Mucosa of descending colon (tissue), 3 donors: ENCODE measurements around the gene ILDR2. TPM values are rescaled to one million over a fixed set of nuclear protein-coding genes. Genes with fewer than 3 reads are reported as not detected.

ENCODE experiments used
- ATAC-seq: fragments of 200-7000 bp; cut with Tn5 transposase; one replicate; pipeline ENCODE4 v1.9.1; 2020; ENCODE audit warnings: mild to moderate bottlenecking, moderate library complexity
- DNase-seq, 3 donors: peaks; one replicate each; pipeline ENCODE4 v3.0.0-alpha.2; 2020
- H3K36me3 ChIP-seq: fragments of 200-600 bp; one replicate; pipeline ENCODE4 v1.8.0; 2021; ENCODE audit warnings: low read depth, mild to moderate bottlenecking
- H3K4me1 ChIP-seq: fragments of 200-600 bp; one replicate; pipeline ENCODE4 v1.8.0; 2021; ENCODE audit warnings: low read depth, mild to moderate bottlenecking
- H3K4me3 ChIP-seq: fragments of 200-600 bp; one replicate; pipeline ENCODE4 v1.8.0; 2021; ENCODE audit warnings: mild to moderate bottlenecking
- H3K9me3 ChIP-seq: fragments of 200-600 bp; one replicate; pipeline ENCODE4 v1.8.0; 2021; ENCODE audit warnings: mild to moderate bottlenecking
- intact Hi-C, 2 donors: fragments of 100-400 bp; cut with DNase I in 1 of 2; cut with micrococcal nuclease in 1 of 2; formaldehyde crosslinking; loops; one replicate each; pipeline versions ENCODE4 v1.11.0 to v1.11.1; 2022; cut with DNase I, micrococcal nuclease
- total RNA-seq, 3 donors: library from RNA; stranded (reverse); fragmentation: NEBNext Ultra II Directional in 2 of 3; extraction: Animal tissue kit (Norgen Biotek cat#: 25700) in 2 of 3; gene quantifications; one replicate each; pipeline versions ENCODE4 v1.2.1 to v1.2.4, GENCODE V29; 2021 to 2023
- TF ChIP-seq, protein P1 (sequence below): fragments of 200-600 bp; IDR thresholded peaks from one replicate; pipeline ENCODE4 v1.8.0; 2022; ENCODE audit warnings: antibody characterized with exemption, mild to moderate bottlenecking
- donor health status: DM: no; HTN: no; CAD: no; lungs with moderate emphysema.
- donor health status: DM: no; HTN: no; CAD: no.
- donor health status: DM: no; HTN: yes; CAD: no.

The ILDR2 gene
- total RNA-seq, 3 donors from 2014 or later, result 0.46 to 7.3 (median 0.52) TPM

DNA sequence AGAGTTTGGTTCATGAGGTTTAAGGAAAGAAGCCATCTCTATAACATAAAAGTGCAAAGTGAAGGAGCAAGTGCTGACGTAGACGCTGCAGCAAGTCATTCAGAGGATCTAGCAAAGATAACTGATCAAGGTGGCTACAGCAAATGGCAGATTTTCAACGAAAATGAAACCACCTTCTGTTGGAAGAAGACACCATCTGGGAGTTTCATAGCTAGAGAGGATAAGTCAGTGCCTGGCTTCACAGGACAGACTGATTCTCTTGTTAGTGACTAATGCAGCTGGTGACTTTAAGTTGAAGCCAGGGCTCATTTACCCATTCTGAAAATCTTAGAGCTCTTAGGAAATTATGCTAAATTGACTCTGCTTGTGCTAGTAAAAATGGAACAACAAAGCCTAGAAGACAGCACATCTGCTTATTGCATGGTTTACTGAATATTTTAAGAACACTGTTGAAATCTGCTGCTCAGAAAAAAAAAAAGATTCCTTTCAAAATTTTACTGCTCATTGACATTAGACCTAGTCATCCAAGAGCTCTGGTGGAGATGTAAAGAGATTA, 24.2 kb upstream of the ILDR2 start:
- DNase-seq, result no peak
- intact Hi-C loops, result no loop called here
- Histone ChIP-seq H3K4me3 (no peak overlapping the region), H3K36me3 (no peaks in the 10 kb centered on the region), H3K4me1 (no peaks in the 10 kb centered on the region), H3K9me3 (no peaks in the 10 kb centered on the region)
- no peak for ATAC-seq
- TF ChIP-seq, protein P1, sequence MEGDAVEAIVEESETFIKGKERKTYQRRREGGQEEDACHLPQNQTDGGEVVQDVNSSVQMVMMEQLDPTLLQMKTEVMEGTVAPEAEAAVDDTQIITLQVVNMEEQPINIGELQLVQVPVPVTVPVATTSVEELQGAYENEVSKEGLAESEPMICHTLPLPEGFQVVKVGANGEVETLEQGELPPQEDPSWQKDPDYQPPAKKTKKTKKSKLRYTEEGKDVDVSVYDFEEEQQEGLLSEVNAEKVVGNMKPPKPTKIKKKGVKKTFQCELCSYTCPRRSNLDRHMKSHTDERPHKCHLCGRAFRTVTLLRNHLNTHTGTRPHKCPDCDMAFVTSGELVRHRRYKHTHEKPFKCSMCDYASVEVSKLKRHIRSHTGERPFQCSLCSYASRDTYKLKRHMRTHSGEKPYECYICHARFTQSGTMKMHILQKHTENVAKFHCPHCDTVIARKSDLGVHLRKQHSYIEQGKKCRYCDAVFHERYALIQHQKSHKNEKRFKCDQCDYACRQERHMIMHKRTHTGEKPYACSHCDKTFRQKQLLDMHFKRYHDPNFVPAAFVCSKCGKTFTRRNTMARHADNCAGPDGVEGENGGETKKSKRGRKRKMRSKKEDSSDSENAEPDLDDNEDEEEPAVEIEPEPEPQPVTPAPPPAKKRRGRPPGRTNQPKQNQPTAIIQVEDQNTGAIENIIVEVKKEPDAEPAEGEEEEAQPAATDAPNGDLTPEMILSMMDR, result no peak

DNA sequence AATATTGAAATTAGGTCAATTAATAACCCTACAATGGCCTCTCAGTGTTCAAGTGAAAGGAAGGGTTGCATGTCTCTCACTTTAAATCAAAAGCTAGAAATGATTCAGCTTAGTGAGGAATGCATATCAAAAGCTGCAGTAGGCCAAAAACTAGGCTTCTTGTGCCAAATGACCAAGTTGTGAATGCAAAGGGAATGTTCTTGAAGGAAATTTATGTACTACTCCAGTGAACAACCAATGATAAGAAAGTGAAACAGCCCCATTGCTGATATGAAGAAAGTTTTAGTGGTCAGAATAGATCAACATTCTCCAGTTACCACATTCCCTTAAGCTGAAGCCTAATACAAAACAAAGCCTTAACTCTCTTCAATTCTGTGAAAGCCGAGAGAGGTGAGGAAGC, 23.7 kb upstream of the ILDR2 start:
- intact Hi-C loops, result no loop called here
- DNase-seq, result no peak
- H3K4me1 ChIP-seq, result no peaks in the 10 kb centered on the region
- H3K9me3 ChIP-seq, result no peaks in the 10 kb centered on the region
- no peak for ATAC-seq
- TF ChIP-seq, protein P1, result no peak
- no peaks in the 10 kb centered on the region for H3K36me3 ChIP-seq
- no peak overlapping the region for H3K4me3 ChIP-seq

DNA sequence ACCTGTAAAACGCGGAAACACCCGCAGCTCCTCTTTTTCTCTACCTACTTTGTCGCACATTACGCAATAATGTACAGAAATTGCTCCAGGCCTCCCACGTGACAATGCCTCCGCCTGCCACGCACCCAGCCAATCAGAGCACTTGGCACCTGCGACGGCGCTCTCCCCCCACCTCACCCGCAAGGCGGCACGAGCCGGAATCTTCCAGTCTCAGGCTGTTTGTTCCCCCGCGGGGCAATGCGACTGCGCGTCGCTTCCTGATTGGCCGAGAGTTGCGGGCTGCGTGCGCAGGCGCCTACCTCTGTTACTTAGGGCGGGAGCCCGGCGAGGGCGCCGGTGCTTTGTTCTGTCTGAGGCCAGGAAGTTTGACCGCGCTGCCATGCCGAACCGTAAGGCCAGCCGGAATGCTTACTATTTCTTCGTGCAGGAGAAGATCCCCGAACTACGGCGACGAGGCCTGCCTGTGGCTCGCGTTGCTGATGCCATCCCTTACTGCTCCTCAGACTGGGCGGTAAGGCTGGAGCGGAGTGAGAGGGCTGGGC, 13.7 kb upstream of the ILDR2 start, which contains the start of gene MAEL:
MAEL (plus strand) TSS at position 307 of the 542 bp plus-strand sequence; CDS start at position 380, 73 bp downstream.
- DNase-seq (no peak), ATAC-seq (no peak)
- Histone ChIP-seq H3K4me3 (no peak within 1 kb of the TSS), H3K4me1 (no peaks in the 10 kb centered on the region), H3K36me3 (no peaks in the 10 kb centered on the region), H3K9me3 (no peaks in the 10 kb centered on the region)
- intact Hi-C loops, result no loop called here
- TF ChIP-seq, protein P1, result no peak

- no peaks in the 10 kb centered on the region for H3K4me1 ChIP-seq
- no peak overlapping the region for H3K4me3 ChIP-seq
- ATAC-seq (no peak), DNase-seq (no peak)
- TF ChIP-seq, protein P1, result no peak
- H3K9me3 ChIP-seq, result no peaks in the 10 kb centered on the region
- no peaks in the 10 kb centered on the region for H3K36me3 ChIP-seq
- intact Hi-C loops, result no loop called here
These were observed 6.2 kb upstream of the ILDR2 start for GRCh38 chr1:166981589-166981988.

DNA sequence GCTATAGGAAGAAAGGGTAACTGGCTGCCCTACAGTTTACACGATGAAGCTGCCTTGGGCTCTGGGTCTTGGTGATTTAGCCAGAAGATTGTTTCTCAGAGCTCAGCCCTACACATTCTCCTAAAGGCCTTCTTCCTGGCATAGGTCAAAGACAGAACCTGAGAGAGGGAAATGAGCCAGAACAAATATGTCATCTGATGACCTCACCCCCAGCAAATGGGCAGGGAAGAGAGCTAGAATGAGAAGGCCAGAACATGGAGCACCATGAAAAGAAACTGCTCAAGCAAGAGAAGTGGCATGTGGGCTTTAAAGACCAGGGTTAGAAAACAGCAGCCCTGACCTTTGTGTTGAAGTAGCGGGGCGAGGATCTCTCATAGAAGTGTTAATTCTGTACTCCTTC, 5.5 kb upstream of the ILDR2 start:
- no peaks in the 10 kb centered on the region for H3K4me1 ChIP-seq
- DNase-seq (no peak), ATAC-seq (no peak)
- no peaks in the 10 kb centered on the region for H3K36me3 ChIP-seq
- intact Hi-C loops, result no loop called here
- TF ChIP-seq, protein P1, result no peak
- H3K4me3 ChIP-seq, result no peak overlapping the region
- H3K9me3 ChIP-seq, result no peaks in the 10 kb centered on the region

DNA sequence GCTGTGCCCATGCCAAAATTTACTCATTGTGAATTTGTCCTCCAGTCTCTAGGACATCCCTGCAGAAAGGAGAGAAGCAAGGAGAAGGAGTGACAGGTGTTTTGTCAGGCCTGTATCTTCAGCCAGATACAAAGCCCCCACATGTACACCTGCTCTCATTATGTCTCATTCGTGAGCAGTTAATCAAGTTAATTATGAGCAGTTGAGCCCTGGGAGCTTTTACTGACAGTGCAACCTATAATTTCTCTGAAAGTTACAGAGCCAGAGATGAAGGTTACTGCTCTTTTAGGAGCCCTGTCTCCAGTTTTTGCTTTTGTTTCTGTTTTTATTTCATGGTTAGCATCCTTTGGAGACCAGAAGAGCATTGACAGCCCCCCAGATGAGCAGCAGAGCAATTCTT, 5.0 kb upstream of the ILDR2 start:
- H3K9me3 ChIP-seq, result no peaks in the 10 kb centered on the region
- ATAC-seq, result no peak
- no peak overlapping the region for H3K4me3 ChIP-seq
- H3K4me1 ChIP-seq, result no peaks in the 10 kb centered on the region
- DNase-seq, result no peak
- H3K36me3 ChIP-seq, result no peaks in the 10 kb centered on the region
- intact Hi-C loops, result no loop called here
- TF ChIP-seq, protein P1, result no peak
